ENCODE measurements around the gene RIPK3.
"Not testable (repeated sequence)": the region's sequence is repeated elsewhere in the genome, so short reads cannot be mapped to it uniquely, and the experiment has no call there.

Gene RIPK3

GRCh38 chr14:24329736-24330135 lies 10.1 kb downstream of the RIPK3 start:
- H3K79me2 ChIP-seq (ENCODE audit: insufficient read depth, low read length): no peaks in the 10 kb centered on the region
- ATAC-seq (ENCODE audit: insufficient read depth, low read depth) (no peak), DNase-seq (no peak)
- H4K20me1 ChIP-seq (ENCODE audit: insufficient read depth, low read length): peaks cover 20% of the 10 kb centered on the region
- H3K9me3 ChIP-seq (ENCODE audit: insufficient read depth, low read length, severe bottlenecking): no peaks in the 10 kb centered on the region
- no peak overlapping the region for H3K9ac ChIP-seq (ENCODE audit: low read depth, low read length)
- peaks cover 25% of the 10 kb centered on the region for H3K4me1 ChIP-seq (ENCODE audit: insufficient read depth, low read length)
- H3K4me2 ChIP-seq (ENCODE audit: insufficient read depth, low read length): no peak overlapping the region
- no peak overlapping the region for H3K27ac ChIP-seq (ENCODE audit: low read length)
- H3K36me3 ChIP-seq (ENCODE audit: insufficient read depth, low read length): no peaks in the 10 kb centered on the region
- TF ChIP-seq EZH2 (IDR thresholded peaks at IDR 0.05; ENCODE audit: borderline replicate concordance, low read depth, low read length, severe bottlenecking): no peak
- TF ChIP-seq, protein P1, sequence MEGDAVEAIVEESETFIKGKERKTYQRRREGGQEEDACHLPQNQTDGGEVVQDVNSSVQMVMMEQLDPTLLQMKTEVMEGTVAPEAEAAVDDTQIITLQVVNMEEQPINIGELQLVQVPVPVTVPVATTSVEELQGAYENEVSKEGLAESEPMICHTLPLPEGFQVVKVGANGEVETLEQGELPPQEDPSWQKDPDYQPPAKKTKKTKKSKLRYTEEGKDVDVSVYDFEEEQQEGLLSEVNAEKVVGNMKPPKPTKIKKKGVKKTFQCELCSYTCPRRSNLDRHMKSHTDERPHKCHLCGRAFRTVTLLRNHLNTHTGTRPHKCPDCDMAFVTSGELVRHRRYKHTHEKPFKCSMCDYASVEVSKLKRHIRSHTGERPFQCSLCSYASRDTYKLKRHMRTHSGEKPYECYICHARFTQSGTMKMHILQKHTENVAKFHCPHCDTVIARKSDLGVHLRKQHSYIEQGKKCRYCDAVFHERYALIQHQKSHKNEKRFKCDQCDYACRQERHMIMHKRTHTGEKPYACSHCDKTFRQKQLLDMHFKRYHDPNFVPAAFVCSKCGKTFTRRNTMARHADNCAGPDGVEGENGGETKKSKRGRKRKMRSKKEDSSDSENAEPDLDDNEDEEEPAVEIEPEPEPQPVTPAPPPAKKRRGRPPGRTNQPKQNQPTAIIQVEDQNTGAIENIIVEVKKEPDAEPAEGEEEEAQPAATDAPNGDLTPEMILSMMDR (IDR thresholded peaks at IDR 0.05; ENCODE audit: borderline replicate concordance, extremely low read depth, low read length, poor library complexity, severe bottlenecking): no peak
- peaks cover 9% of the 10 kb centered on the region for H3K27me3 ChIP-seq (ENCODE audit: insufficient read depth, low read length, poor library complexity)
- no peak overlapping the region for H2AFZ ChIP-seq (ENCODE audit: low read depth, low read length)
- H3K4me3 ChIP-seq (ENCODE audit: low read depth in 1 of 2, low read length in 2 of 2): no peak overlapping the region

- ATAC-seq (ENCODE audit: insufficient read depth, low read depth) (no peak), DNase-seq (no peak)
- Histone ChIP-seq H2AFZ (ENCODE audit: low read depth, low read length) (no peak overlapping the region), H3K9ac (ENCODE audit: low read depth, low read length) (no peak overlapping the region), H3K9me3 (ENCODE audit: insufficient read depth, low read length, severe bottlenecking) (no peaks in the 10 kb centered on the region), H3K79me2 (ENCODE audit: insufficient read depth, low read length) (no peaks in the 10 kb centered on the region), H3K4me1 (ENCODE audit: insufficient read depth, low read length) (peaks cover 25% of the 10 kb centered on the region), H3K4me3 (ENCODE audit: low read depth in 1 of 2, low read length in 2 of 2) (no peak overlapping the region), H3K27ac (ENCODE audit: low read length) (no peak overlapping the region), H3K27me3 (ENCODE audit: insufficient read depth, low read length, poor library complexity) (peaks cover 9% of the 10 kb centered on the region), H4K20me1 (ENCODE audit: insufficient read depth, low read length) (peaks cover 20% of the 10 kb centered on the region), H3K36me3 (ENCODE audit: insufficient read depth, low read length) (no peaks in the 10 kb centered on the region), H3K4me2 (ENCODE audit: insufficient read depth, low read length) (no peak overlapping the region)
- TF ChIP-seq, protein P1 (IDR thresholded peaks at IDR 0.05; ENCODE audit: borderline replicate concordance, extremely low read depth, low read length, poor library complexity, severe bottlenecking): no peak
- TF ChIP-seq EZH2 (IDR thresholded peaks at IDR 0.05; ENCODE audit: borderline replicate concordance, low read depth, low read length, severe bottlenecking): no peak
These were observed 10.6 kb downstream of the RIPK3 start for GRCh38 chr14:24329073-24329663.

GRCh38 chr14:24327914-24328313 lies 11.9 kb downstream of the RIPK3 start:
- not testable (repeated sequence) for H3K36me3 ChIP-seq (ENCODE audit: insufficient read depth, low read length); H3K27me3 ChIP-seq (ENCODE audit: insufficient read depth, low read length, poor library complexity); H3K4me3 ChIP-seq (ENCODE audit: low read depth in 1 of 2, low read length in 2 of 2); H3K27ac ChIP-seq (ENCODE audit: low read length); ATAC-seq (ENCODE audit: insufficient read depth, low read depth); H3K79me2 ChIP-seq (ENCODE audit: insufficient read depth, low read length); H3K4me2 ChIP-seq (ENCODE audit: insufficient read depth, low read length); H3K9ac ChIP-seq (ENCODE audit: low read depth, low read length); H2AFZ ChIP-seq (ENCODE audit: low read depth, low read length); H3K9me3 ChIP-seq (ENCODE audit: insufficient read depth, low read length, severe bottlenecking)
- TF ChIP-seq, protein P1 (IDR thresholded peaks at IDR 0.05; ENCODE audit: borderline replicate concordance, extremely low read depth, low read length, poor library complexity, severe bottlenecking): peak; percentile 21
- Histone ChIP-seq H4K20me1 (ENCODE audit: insufficient read depth, low read length) (peaks cover 18% of the 10 kb centered on the region), H3K4me1 (ENCODE audit: insufficient read depth, low read length) (peaks cover 15% of the 10 kb centered on the region)
- DNase-seq: peak; percentile 28

All from DND-41 (cell line).